Peyer's patch (tissue), 4 donors: ENCODE data around the gene TUT1.
"Not testable (repeated sequence)": the region's sequence is repeated elsewhere in the genome, so short reads cannot be mapped to it uniquely, and the experiment has no call there.

Experiments
- CTCF ChIP-seq, 6 experiments: fragments of 450-650 bp in 4 of 6; fragments of 200-600 bp in 2 of 6; sonication (generic) in 1 of 6; IDR thresholded peaks; one replicate each; pipeline ENCODE4 v1.5.1; 2017 to 2019; ENCODE audit warnings: antibody characterized with exemption in 6 of 6, mild to moderate bottlenecking in 3 of 6, moderate library complexity in 1 of 6
- POLR2A ChIP-seq, 2 donors: fragments of 450-650 bp; IDR thresholded peaks; one replicate each; pipeline ENCODE4 v1.5.1; 2017; ENCODE audit warnings: antibody characterized with exemption in 2 of 2, mild to moderate bottlenecking in 2 of 2, moderate library complexity in 2 of 2

GRCh38 chr11:62571493-62571892, 19.8 kb downstream of the TUT1 start:
- TF ChIP-seq CTCF, POLR2A (IDR thresholded peaks at IDR 0.05): not testable (repeated sequence)
